SK-N-SH (cell line): ENCODE measurements around the gene HABP4. TPM values are rescaled to one million over a fixed set of nuclear protein-coding genes. Genes with fewer than 3 reads are reported as not detected.
A peak's percentile ranks its signal among the peaks of the same experiment; 100 is the strongest.

Source experiments
- CTCF ChIA-PET: fragments of 300-600, 350-600 bp; formaldehyde crosslinking; extraction: SDS; loops from one replicate; lab custom pipeline; 2021; lab: Yijun Ruan, JAX
- POLR2A ChIA-PET: fragments of 350-600 bp; sonication (Branson Sonifier 250); formaldehyde crosslinking; extraction: SDS; loops from one replicate; lab custom pipeline; 2020; ENCODE audit warnings: antibody characterized with exemption, inconsistent platforms; lab: Yijun Ruan, JAX
- DNase-seq: peaks from one replicate; pipeline ENCODE4 v3.0.0; 2012
- H2AFZ ChIP-seq: fragments of 200-600 bp; sonication (generic); 2 replicates; pipeline ENCODE4 v1.8.1; 2016; ENCODE audit warnings: antibody characterized with exemption, mild to moderate bottlenecking, low read depth
- H3F3A ChIP-seq: fragments of 200-600 bp; sonication (generic); replicated peaks from 2 replicates; pipeline ENCODE3; 2016; ENCODE audit warnings: antibody characterized with exemption, mild to moderate bottlenecking; ENCODE audit not compliant: insufficient read depth
- H3K27ac ChIP-seq, 2 experiments: fragments of 200-500 bp in 1 of 2; fragments of 200-600 bp in 1 of 2; sonication (Bioruptor generic) in 1 of 2; sonication (generic), shearing (Covaris generic) in 1 of 2; 2 replicates each; pipeline versions ENCODE4 v1.5.1 to v1.6.1; 2014 to 2016; ENCODE audit warnings: low read depth in 2 of 2, inconsistent platforms in 1 of 2, low read length in 1 of 2, mild to moderate bottlenecking in 1 of 2, mixed read lengths in 1 of 2
- H3K27me3 ChIP-seq: fragments of 200-600 bp; sonication (generic), shearing (Covaris generic); 2 replicates; pipeline ENCODE4 v1.6.1; 2016; ENCODE audit warnings: mixed run types; ENCODE audit not compliant: insufficient read depth
- H3K36me3 ChIP-seq, 2 experiments: fragments of 200-500 bp in 1 of 2; fragments of 200-600 bp in 1 of 2; sonication (Bioruptor generic) in 1 of 2; sonication (generic) in 1 of 2; replicated peaks in 1 of 2; 2 replicates each; pipeline versions ENCODE3 to v1.5.1; 2014 to 2016; ENCODE audit warnings: low read length in 1 of 2, mild to moderate bottlenecking in 1 of 2; ENCODE audit not compliant: insufficient read depth in 2 of 2, control insufficient read depth in 1 of 2
- H3K4me1 ChIP-seq, 2 experiments: fragments of 200-500 bp in 1 of 2; fragments of 200-600 bp in 1 of 2; sonication (Bioruptor generic) in 1 of 2; sonication (generic), shearing (Covaris generic) in 1 of 2; 2 replicates each; pipeline versions ENCODE4 v1.5.1 to v1.6.1; 2014 to 2016; ENCODE audit warnings: low read depth in 1 of 2, low read length in 1 of 2, mixed run types in 1 of 2; ENCODE audit not compliant: insufficient read depth in 2 of 2, control insufficient read depth in 1 of 2
- H3K4me2 ChIP-seq: fragments of 200-600 bp; sonication (generic), shearing (Covaris generic); 2 replicates; pipeline ENCODE4 v1.6.1; 2017; ENCODE audit warnings: mixed run types
- H3K4me3 ChIP-seq, 2 experiments: fragments of 200-500 bp in 1 of 2; fragments of 200-600 bp in 1 of 2; sonication (Bioruptor generic) in 1 of 2; sonication (generic), shearing (Covaris generic) in 1 of 2; 2 replicates each; pipeline versions ENCODE4 v1.5.1 to v1.8.1; 2014 to 2016; ENCODE audit warnings: low read depth in 2 of 2, inconsistent platforms in 1 of 2, low read length in 1 of 2, mild to moderate bottlenecking in 1 of 2, mixed read lengths in 1 of 2, moderate library complexity in 1 of 2
- H3K79me2 ChIP-seq: fragments of 200-600 bp; sonication (generic); 2 replicates; pipeline ENCODE4 v1.8.1; 2017; ENCODE audit warnings: mild to moderate bottlenecking; ENCODE audit not compliant: insufficient read depth
- H3K9ac ChIP-seq: fragments of 200-600 bp; sonication (generic); 2 replicates; pipeline ENCODE4 v1.6.1; 2017; ENCODE audit warnings: mixed run types
- H3K9me2 ChIP-seq: fragments of 200-600 bp; sonication (generic); 2 replicates; pipeline ENCODE4 v1.6.1; 2017; ENCODE audit warnings: mixed run types
- H3K9me3 ChIP-seq: fragments of 200-600 bp; sonication (generic); 2 replicates; pipeline ENCODE4 v1.6.1; 2017; ENCODE audit warnings: mixed run types, mild to moderate bottlenecking, moderate library complexity
- H4K20me1 ChIP-seq: fragments of 200-600 bp; sonication (generic); 2 replicates; pipeline ENCODE4 v1.6.1; 2017; ENCODE audit warnings: mild to moderate bottlenecking, mixed run types; ENCODE audit not compliant: insufficient read depth
- CHD2 ChIP-seq: fragments of 150-350 bp; IDR thresholded peaks from 2 replicates; pipeline ENCODE4 v1.6.1; 2018; ENCODE audit warnings: low read length; ENCODE audit not compliant: partially characterized antibody
- EZH2phosphoT487 ChIP-seq: fragments of 200-600 bp; sonication (generic); IDR thresholded peaks from 2 replicates; pipeline ENCODE4 v1.6.1; 2017; ENCODE audit warnings: low read depth, mixed run types, mild to moderate bottlenecking, antibody characterized with exemption, moderate library complexity, borderline replicate concordance
- FOSL2 ChIP-seq: IDR thresholded peaks from 2 replicates; pipeline ENCODE4 v1.4.0; 2012; ENCODE audit warnings: low read depth, mild to moderate bottlenecking, moderate library complexity, borderline replicate concordance
- FOXM1 ChIP-seq: IDR thresholded peaks from 2 replicates; pipeline ENCODE4 v1.4.0; 2012; ENCODE audit warnings: low read depth, mild to moderate bottlenecking
- GABPA ChIP-seq: IDR thresholded peaks from 2 replicates; pipeline ENCODE4 v1.4.0; 2012; ENCODE audit warnings: low read depth, mild to moderate bottlenecking
- GATA2 ChIP-seq: sonication (generic); formaldehyde crosslinking; IDR thresholded peaks from 2 replicates; pipeline ENCODE4 v1.5.0; 2020; ENCODE audit warnings: mild to moderate bottlenecking, missing genetic modification reagents
- JUND ChIP-seq: IDR thresholded peaks from 2 replicates; pipeline ENCODE4 v1.4.0; 2012
- MEF2A ChIP-seq: IDR thresholded peaks from 2 replicates; pipeline ENCODE4 v1.4.0; 2012; ENCODE audit warnings: low read depth, borderline replicate concordance
- MXI1 ChIP-seq: IDR thresholded peaks from 2 replicates; pipeline ENCODE4 v1.6.1; 2012; ENCODE audit warnings: mild to moderate bottlenecking, low read depth, low read length, improper control_type of control experiment
- NFIC ChIP-seq: IDR thresholded peaks from 2 replicates; pipeline ENCODE4 v1.4.0; 2012; ENCODE audit warnings: borderline replicate concordance
- NRF1 ChIP-seq: IDR thresholded peaks from 2 replicates; pipeline ENCODE4 v1.6.1; 2012; ENCODE audit warnings: low read depth, mild to moderate bottlenecking, low read length
- POLR2AphosphoS5 ChIP-seq: IDR thresholded peaks from 2 replicates; pipeline ENCODE4 v1.6.1; 2012; ENCODE audit warnings: low read depth, low read length
- RAD21 ChIP-seq: IDR thresholded peaks from 2 replicates; pipeline ENCODE4 v1.6.1; 2012; ENCODE audit warnings: mild to moderate bottlenecking, low read length
- RFX5 ChIP-seq: IDR thresholded peaks from 2 replicates; pipeline ENCODE4 v1.6.1; 2012; ENCODE audit warnings: mild to moderate bottlenecking, improper control_type of control experiment, low read length
- RXRA ChIP-seq: IDR thresholded peaks from 2 replicates; pipeline ENCODE4 v1.4.0; 2012; ENCODE audit warnings: low read depth, mild to moderate bottlenecking, borderline replicate concordance
- TAF1 ChIP-seq: IDR thresholded peaks from 2 replicates; pipeline ENCODE4 v1.6.1; 2012; ENCODE audit warnings: low read depth, mild to moderate bottlenecking, low read length, moderate library complexity, borderline replicate concordance
- TCF12 ChIP-seq: IDR thresholded peaks from 2 replicates; pipeline ENCODE4 v1.4.0; 2012
- TEAD4 ChIP-seq: IDR thresholded peaks from 2 replicates; pipeline ENCODE4 v1.4.0; 2012; ENCODE audit warnings: mild to moderate bottlenecking, borderline replicate concordance; ENCODE audit not compliant: insufficient read depth
- WGBS: methylation state at CpG from one replicate; pipeline ENCODE4 v1.1.6; 2017; ENCODE audit warnings: low lambda C conversion rate; 5-methylcytosine and 5-hydroxymethylcytosine counted together
- polyA plus RNA-seq, 3 experiments: library from polyadenylated mRNA; depleted of rRNA; stranded (reverse); fragments of >200 nt; gene quantifications; 2 replicates each; pipeline ENCODE4 v1.2.3, GENCODE V29; 2012
- TF ChIP-seq, protein P1 (sequence below): fragments of 150-350 bp; IDR thresholded peaks from 2 replicates; pipeline ENCODE4 v1.6.1; 2016; ENCODE audit warnings: mild to moderate bottlenecking, low read depth, low read length
- TF ChIP-seq, protein P2 (sequence below): IDR thresholded peaks from 2 replicates; pipeline ENCODE4 v1.4.0; 2012; ENCODE audit warnings: low read depth, borderline replicate concordance
- TF ChIP-seq, protein P3 (sequence below): fragments of 150-350 bp; IDR thresholded peaks from 2 replicates; pipeline ENCODE4 v1.6.1; 2017; ENCODE audit warnings: antibody characterized with exemption, low read length, low read depth, borderline replicate concordance
- TF ChIP-seq, protein P4 (sequence below): IDR thresholded peaks from 2 replicates; pipeline ENCODE4 v1.4.0; 2012; ENCODE audit warnings: low read depth, borderline replicate concordance
- TF ChIP-seq, protein P5 (sequence below): IDR thresholded peaks from 2 replicates; pipeline ENCODE4 v1.4.0; 2012; ENCODE audit warnings: low read depth

Gene HABP4
- polyA plus RNA-seq, 1 of the 3 experiments (the other 2 are of a cell fraction): 19.0 TPM

DNA sequence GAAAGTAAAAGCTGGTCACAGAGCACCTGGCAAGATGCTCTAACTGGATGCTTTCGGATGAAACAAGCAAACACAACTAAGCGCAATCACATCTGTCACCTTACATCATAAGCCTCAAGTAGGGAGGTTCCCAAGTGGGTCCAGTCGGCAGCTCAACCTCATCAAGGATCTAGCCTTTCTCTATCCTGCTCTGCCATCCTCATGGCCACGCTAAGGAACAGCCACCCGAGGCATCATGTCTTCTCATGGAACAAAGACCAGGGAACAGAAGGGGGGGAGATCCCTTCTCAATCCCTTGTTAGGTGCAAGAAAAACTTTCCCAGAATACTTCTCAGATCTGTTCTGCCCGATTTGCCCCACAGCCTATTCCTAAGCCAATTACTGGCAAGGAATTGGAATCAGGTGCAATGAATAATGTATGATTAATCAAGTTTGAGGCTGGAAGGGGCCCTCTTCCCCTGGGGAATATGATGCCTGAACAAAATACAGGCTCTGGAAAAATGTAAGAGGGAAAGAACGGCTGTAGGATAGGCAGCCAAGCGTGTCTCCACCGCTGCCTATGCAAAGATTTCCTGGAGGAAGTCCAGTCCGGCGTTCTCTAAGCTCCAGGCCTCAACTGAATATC lies 1.3 kb upstream of the HABP4 start:
- Histone ChIP-seq H2AFZ (no peak overlapping the region), H3K27ac (no peak overlapping the region), H3K9ac (no peak overlapping the region), H3K36me3 (no peaks in the 10 kb centered on the region), H3K4me3 (no peak overlapping the region), H3K79me2 (peaks cover 33% of the 10 kb centered on the region), H3K4me1 (peaks cover 11% of the 10 kb centered on the region in 2 experiments; a peak in 3 of 4 replicates), H3K4me2 (no peak overlapping the region), H3K9me3 (no peaks in the 10 kb centered on the region), H3K27me3 (no peaks in the 10 kb centered on the region), H3K9me2 (no peaks in the 10 kb centered on the region), H4K20me1 (no peaks in the 10 kb centered on the region), H3F3A (peaks cover 14% of the 10 kb centered on the region)
- CTCF ChIA-PET: interaction anchor here (1.2 to 1.4 kb wide), 2 partner anchors 203 to 218 kb away, joined by 3 to 5 read pairs; no protein-coding TSS in a partner anchor
- DNase-seq: no peak
- POLR2A ChIA-PET: no interaction called here
- WGBS: 90% methylated on average over 11 of the region's 11 CpGs
- TF ChIP-seq FOXM1 (no peak), RAD21 (no peak), GABPA (no peak), EZH2phosphoT487 (no peak), RFX5 (no peak), MXI1 (no peak), TAF1 (no peak), MEF2A (no peak), NRF1 (no peak), POLR2AphosphoS5 (no peak), FOSL2 (no peak)
- TF ChIP-seq, protein P1, sequence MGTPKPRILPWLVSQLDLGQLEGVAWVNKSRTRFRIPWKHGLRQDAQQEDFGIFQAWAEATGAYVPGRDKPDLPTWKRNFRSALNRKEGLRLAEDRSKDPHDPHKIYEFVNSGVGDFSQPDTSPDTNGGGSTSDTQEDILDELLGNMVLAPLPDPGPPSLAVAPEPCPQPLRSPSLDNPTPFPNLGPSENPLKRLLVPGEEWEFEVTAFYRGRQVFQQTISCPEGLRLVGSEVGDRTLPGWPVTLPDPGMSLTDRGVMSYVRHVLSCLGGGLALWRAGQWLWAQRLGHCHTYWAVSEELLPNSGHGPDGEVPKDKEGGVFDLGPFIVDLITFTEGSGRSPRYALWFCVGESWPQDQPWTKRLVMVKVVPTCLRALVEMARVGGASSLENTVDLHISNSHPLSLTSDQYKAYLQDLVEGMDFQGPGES: no peak

DNA sequence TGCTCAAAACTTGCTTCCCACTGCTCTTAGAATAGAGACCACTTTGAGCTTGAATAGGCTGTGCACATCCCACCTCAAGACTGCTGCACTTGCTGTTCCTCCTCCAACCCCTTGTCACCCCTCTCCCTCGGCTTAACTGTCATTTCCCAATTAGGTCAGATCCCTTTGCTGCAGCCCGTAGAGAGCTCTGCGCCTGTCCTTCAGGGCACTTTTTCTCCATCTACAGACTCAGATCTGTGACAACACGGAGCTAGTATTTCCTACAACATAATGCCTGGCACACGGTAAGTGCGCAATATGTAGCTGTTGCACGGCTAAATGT lies 485 bp upstream of the HABP4 start:
- Histone ChIP-seq H3K4me2 (peak overlapping the region; percentile 68), H3K9me3 (no peaks in the 10 kb centered on the region), H4K20me1 (no peaks in the 10 kb centered on the region), H3K4me3 (peak overlapping the region; percentile 67 to 70), H3K4me1 (peaks cover 11% of the 10 kb centered on the region in 2 experiments; a peak in 3 of 4 replicates), H2AFZ (peak overlapping the region; percentile 92), H3K79me2 (peaks cover 41% of the 10 kb centered on the region), H3K27me3 (no peaks in the 10 kb centered on the region), H3K9ac (peak overlapping the region; percentile 41; the same call in 1 of the 2 replicates), H3K9me2 (no peaks in the 10 kb centered on the region), H3K36me3 (no peaks in the 10 kb centered on the region), H3K27ac (peak overlapping the region; percentile 3 to 77; a peak in 3 of 4 replicates), H3F3A (peaks cover 16% of the 10 kb centered on the region)
- ChIA-PET POLR2A (interaction anchor here (0.7 to 1.3 kb wide), 2 partner anchors 36 to 205 kb away, joined by 3 read pairs; no protein-coding TSS in a partner anchor), CTCF (interaction anchor here (0.6 to 1.5 kb wide), 6 partner anchors 8 to 217 kb away, joined by 3 to 6 read pairs (median 4); no protein-coding TSS in a partner anchor)
- no peak for DNase-seq
- WGBS: 3% methylated on average over 7 of the region's 7 CpGs
- TF ChIP-seq TAF1 (no peak), MXI1 (no peak), RXRA (no peak), MEF2A (no peak), FOXM1 (no peak), EZH2phosphoT487 (no peak), POLR2AphosphoS5 (no peak), TCF12 (no peak), GATA2 (no peak), CHD2 (no peak), NFIC (no peak), JUND (no peak), FOSL2 (no peak), TEAD4 (no peak)
- TF ChIP-seq, protein P2, sequence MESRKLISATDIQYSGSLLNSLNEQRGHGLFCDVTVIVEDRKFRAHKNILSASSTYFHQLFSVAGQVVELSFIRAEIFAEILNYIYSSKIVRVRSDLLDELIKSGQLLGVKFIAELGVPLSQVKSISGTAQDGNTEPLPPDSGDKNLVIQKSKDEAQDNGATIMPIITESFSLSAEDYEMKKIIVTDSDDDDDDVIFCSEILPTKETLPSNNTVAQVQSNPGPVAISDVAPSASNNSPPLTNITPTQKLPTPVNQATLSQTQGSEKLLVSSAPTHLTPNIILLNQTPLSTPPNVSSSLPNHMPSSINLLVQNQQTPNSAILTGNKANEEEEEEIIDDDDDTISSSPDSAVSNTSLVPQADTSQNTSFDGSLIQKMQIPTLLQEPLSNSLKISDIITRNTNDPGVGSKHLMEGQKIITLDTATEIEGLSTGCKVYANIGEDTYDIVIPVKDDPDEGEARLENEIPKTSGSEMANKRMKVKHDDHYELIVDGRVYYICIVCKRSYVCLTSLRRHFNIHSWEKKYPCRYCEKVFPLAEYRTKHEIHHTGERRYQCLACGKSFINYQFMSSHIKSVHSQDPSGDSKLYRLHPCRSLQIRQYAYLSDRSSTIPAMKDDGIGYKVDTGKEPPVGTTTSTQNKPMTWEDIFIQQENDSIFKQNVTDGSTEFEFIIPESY: no peak
- TF ChIP-seq, protein P3, sequence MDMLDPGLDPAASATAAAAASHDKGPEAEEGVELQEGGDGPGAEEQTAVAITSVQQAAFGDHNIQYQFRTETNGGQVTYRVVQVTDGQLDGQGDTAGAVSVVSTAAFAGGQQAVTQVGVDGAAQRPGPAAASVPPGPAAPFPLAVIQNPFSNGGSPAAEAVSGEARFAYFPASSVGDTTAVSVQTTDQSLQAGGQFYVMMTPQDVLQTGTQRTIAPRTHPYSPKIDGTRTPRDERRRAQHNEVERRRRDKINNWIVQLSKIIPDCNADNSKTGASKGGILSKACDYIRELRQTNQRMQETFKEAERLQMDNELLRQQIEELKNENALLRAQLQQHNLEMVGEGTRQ: no peak
- TF ChIP-seq, protein P4, sequence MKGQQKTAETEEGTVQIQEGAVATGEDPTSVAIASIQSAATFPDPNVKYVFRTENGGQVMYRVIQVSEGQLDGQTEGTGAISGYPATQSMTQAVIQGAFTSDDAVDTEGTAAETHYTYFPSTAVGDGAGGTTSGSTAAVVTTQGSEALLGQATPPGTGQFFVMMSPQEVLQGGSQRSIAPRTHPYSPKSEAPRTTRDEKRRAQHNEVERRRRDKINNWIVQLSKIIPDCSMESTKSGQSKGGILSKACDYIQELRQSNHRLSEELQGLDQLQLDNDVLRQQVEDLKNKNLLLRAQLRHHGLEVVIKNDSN: no peak
- TF ChIP-seq, protein P5, sequence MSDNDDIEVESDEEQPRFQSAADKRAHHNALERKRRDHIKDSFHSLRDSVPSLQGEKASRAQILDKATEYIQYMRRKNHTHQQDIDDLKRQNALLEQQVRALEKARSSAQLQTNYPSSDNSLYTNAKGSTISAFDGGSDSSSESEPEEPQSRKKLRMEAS: no peak
